ENCODE measurements around the gene CORO2A. TPM values are rescaled to one million over a fixed set of nuclear protein-coding genes. Genes with fewer than 3 reads are reported as not detected.

The CORO2A gene
- total and polyA plus RNA-seq, 2 of the 13 experiments (the other 11 are each of a cell fraction or from before 2014, with no cell fraction given): 14.4 to 15.3 TPM

- TF ChIP-seq MYC (CRISPR knock-in tag; IDR thresholded peaks at IDR 0.05; ENCODE audit: borderline replicate concordance): peak; percentile 61; the same call in 1 of the 2 replicates
- TF ChIP-seq, protein P1, sequence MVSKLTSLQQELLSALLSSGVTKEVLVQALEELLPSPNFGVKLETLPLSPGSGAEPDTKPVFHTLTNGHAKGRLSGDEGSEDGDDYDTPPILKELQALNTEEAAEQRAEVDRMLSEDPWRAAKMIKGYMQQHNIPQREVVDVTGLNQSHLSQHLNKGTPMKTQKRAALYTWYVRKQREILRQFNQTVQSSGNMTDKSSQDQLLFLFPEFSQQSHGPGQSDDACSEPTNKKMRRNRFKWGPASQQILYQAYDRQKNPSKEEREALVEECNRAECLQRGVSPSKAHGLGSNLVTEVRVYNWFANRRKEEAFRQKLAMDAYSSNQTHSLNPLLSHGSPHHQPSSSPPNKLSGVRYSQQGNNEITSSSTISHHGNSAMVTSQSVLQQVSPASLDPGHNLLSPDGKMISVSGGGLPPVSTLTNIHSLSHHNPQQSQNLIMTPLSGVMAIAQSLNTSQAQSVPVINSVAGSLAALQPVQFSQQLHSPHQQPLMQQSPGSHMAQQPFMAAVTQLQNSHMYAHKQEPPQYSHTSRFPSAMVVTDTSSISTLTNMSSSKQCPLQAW (CRISPR knock-in tag; IDR thresholded peaks at IDR 0.05): no peak
- no peak for TF ChIP-seq HIVEP1 (CRISPR knock-in tag; IDR thresholded peaks at IDR 0.05)
- TF ChIP-seq ZFP36 (IDR thresholded peaks at IDR 0.05; ENCODE audit: borderline replicate concordance, low read depth, low read length, partially characterized antibody): no peak
- TF ChIP-seq ZSCAN22 (CRISPR knock-in tag; IDR thresholded peaks at IDR 0.05): no peak
- TF ChIP-seq ZNF713 (CRISPR knock-in tag; IDR thresholded peaks at IDR 0.05): no peak
- TF ChIP-seq, protein P2, sequence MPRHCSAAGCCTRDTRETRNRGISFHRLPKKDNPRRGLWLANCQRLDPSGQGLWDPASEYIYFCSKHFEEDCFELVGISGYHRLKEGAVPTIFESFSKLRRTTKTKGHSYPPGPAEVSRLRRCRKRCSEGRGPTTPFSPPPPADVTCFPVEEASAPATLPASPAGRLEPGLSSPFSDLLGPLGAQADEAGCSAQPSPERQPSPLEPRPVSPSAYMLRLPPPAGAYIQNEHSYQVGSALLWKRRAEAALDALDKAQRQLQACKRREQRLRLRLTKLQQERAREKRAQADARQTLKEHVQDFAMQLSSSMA (CRISPR knock-in tag; IDR thresholded peaks at IDR 0.05): no peak
- no peak for TF ChIP-seq TOE1 (CRISPR knock-in tag; IDR thresholded peaks at IDR 0.05)
- TF ChIP-seq MTF1 (CRISPR knock-in tag; IDR thresholded peaks at IDR 0.05): no peak
- TF ChIP-seq SMARCC2 (IDR thresholded peaks at IDR 0.05): no peak
- TF ChIP-seq ZNF121 (CRISPR knock-in tag; IDR thresholded peaks at IDR 0.05): no peak
- TF ChIP-seq ZNF605 (CRISPR knock-in tag; IDR thresholded peaks at IDR 0.05): peak; percentile 54; the same call in 1 of the 2 replicates
- no peak for TF ChIP-seq SPEN (CRISPR knock-in tag; IDR thresholded peaks at IDR 0.05; ENCODE audit: low read depth)
- peak; percentile 81 for TF ChIP-seq BHLHE40 (IDR thresholded peaks at IDR 0.05; ENCODE audit: low read length)
- TF ChIP-seq ZNF282 (IDR thresholded peaks at IDR 0.05; ENCODE audit: partially characterized antibody): no peak
- no peak for TF ChIP-seq NFIB (CRISPR knock-in tag; IDR thresholded peaks at IDR 0.05; ENCODE audit: borderline replicate concordance)
- TF ChIP-seq MIXL1 (CRISPR knock-in tag; IDR thresholded peaks at IDR 0.05): no peak
- no peak for TF ChIP-seq SSRP1 (CRISPR knock-in tag; IDR thresholded peaks at IDR 0.05)
- TF ChIP-seq CHCHD3 (CRISPR knock-in tag; IDR thresholded peaks at IDR 0.05): no peak
- 0 out of 2 replicates have a peak, but pooled peaks have one; percentile 13 for TF ChIP-seq CENPT (CRISPR knock-in tag; IDR thresholded peaks at IDR 0.05; ENCODE audit: low read depth)
- TF ChIP-seq ZNF678 (CRISPR knock-in tag; IDR thresholded peaks at IDR 0.05): no peak
- TF ChIP-seq ZKSCAN1 (IDR thresholded peaks at IDR 0.05; ENCODE audit: low read length): no peak
Measured at GRCh38 chr9:98150164-98150563, 42.3 kb downstream of the CORO2A start (continued).

Measured in HepG2 (cell line).